Thyroid gland (tissue), 4 donors: ENCODE measurements around the gene CLCA2.

ENCODE experiments used
- POLR2A ChIP-seq, 2 donors: fragments of 450-650 bp; IDR thresholded peaks; one replicate each; pipeline ENCODE4 v1.6.1; 2017; ENCODE audit warnings: antibody characterized with exemption in 2 of 2, mild to moderate bottlenecking in 2 of 2, moderate library complexity in 1 of 2
- TF ChIP-seq, protein P1 (sequence below), 6 experiments: fragments of 200-600 bp in 3 of 6; fragments of 450-650 bp in 3 of 6; sonication (generic) in 3 of 6; IDR thresholded peaks; one replicate each; pipeline ENCODE4 v1.5.1; 2016 to 2019; ENCODE audit warnings: antibody characterized with exemption in 6 of 6, mild to moderate bottlenecking in 2 of 6, inconsistent platforms in 1 of 6, moderate library complexity in 1 of 6

DNA sequence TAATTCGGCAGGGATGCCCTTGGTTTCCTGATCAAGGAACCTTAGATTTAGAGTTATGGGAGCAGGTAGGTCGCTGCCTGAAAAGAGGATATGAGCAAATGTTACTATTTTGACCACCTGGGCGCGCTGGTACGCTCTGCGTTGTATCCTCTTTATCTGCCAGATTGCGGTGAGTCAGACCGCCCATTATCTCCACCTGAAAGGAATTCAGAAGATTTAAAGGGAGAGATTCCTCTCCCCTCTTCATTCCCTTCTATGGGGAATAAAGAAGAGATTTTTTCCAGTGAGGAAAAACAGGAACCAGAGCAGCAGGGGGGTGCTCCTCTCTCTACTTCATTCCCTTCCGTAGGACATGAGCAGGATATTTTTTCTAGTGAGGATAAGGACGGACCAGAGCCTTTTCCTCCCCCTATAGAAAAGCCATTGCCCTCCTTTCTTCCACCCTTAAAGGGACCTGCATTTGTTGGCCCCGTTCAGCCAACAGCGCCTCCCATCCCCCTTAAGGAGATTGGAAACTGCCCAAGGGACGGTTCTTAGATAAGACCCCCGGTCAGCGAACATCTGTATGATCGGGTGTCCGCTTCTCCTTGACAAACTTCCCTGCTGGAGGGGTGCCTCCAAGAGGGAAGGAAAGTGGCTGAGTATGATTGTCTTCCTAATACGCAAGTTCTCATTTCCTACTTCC lies 78.9 kb downstream of the CLCA2 start:
- TF ChIP-seq, protein P1, sequence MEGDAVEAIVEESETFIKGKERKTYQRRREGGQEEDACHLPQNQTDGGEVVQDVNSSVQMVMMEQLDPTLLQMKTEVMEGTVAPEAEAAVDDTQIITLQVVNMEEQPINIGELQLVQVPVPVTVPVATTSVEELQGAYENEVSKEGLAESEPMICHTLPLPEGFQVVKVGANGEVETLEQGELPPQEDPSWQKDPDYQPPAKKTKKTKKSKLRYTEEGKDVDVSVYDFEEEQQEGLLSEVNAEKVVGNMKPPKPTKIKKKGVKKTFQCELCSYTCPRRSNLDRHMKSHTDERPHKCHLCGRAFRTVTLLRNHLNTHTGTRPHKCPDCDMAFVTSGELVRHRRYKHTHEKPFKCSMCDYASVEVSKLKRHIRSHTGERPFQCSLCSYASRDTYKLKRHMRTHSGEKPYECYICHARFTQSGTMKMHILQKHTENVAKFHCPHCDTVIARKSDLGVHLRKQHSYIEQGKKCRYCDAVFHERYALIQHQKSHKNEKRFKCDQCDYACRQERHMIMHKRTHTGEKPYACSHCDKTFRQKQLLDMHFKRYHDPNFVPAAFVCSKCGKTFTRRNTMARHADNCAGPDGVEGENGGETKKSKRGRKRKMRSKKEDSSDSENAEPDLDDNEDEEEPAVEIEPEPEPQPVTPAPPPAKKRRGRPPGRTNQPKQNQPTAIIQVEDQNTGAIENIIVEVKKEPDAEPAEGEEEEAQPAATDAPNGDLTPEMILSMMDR (IDR thresholded peaks at IDR 0.05): no peak
- TF ChIP-seq POLR2A (IDR thresholded peaks at IDR 0.05): no peak
